ENCODE measurements around the gene TLE6. TPM values are rescaled to one million over a fixed set of nuclear protein-coding genes. Genes with fewer than 3 reads are reported as not detected.

The TLE6 gene
- polyA plus RNA-seq, 1 donor from 2014 or later: 5.7 TPM

DNA sequence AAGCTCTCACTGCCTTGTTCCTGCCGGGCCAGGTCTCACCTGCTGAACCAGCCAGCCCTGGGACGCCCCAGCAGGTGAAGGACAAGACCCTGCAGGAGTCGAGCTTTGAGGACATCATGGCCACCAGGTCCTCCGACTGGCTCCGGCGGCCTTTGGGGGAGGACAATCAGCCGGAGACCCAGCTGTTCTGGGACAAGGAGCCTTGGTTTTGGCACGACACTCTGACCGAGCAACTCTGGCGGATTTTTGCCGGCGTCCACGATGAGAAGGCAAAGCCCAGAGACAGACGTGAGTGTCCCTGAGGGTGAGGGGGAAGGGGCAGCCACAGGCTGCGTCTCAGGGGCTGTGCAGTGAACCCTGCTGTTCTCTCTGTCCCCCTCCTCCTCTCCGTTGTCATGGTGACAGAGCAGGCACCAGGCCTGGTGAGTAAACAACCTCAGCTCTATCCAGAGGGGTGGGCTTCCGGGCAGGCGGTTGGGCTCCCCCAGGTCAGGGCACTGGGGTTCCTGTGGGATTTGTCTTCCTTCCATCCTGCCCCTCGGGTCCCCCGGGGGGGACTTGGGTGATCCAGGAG is 9.7 kb downstream of the TLE6 start:
- Histone ChIP-seq H2AFZ (ENCODE audit: low read depth, low read length) (peak overlapping the region; percentile 12), H4K20me1 (ENCODE audit: insufficient read depth) (no peaks in the 10 kb centered on the region), H3K27me3 (ENCODE audit: insufficient read depth, low read depth, low read length) (peaks cover 34% of the 10 kb centered on the region), H3K36me3 (ENCODE audit: insufficient read depth, low read length) (no peaks in the 10 kb centered on the region), H3K4me3 (ENCODE audit: low read length) (peak overlapping the region; percentile 58), H3K9me3 (ENCODE audit: low read length) (no peaks in the 10 kb centered on the region), H3K9ac (ENCODE audit: low read length) (peak overlapping the region; percentile 49), H3F3A (ENCODE audit: insufficient read depth, low read length, poor library complexity, severe bottlenecking) (no peaks in the 10 kb centered on the region), H3K9me2 (ENCODE audit: insufficient read depth, low read length) (no peaks in the 10 kb centered on the region), H3K4me2 (ENCODE audit: low read length) (peak overlapping the region; percentile 23), H3K27ac (ENCODE audit: low read length) (no peak overlapping the region), H3K79me2 (replicated peaks; ENCODE audit: insufficient read depth, low read length) (no peaks in the 10 kb centered on the region)
- TF ChIP-seq TAF1 (IDR thresholded peaks at IDR 0.05; ENCODE audit: low read depth) (no peak), POLR2AphosphoS5 (IDR thresholded peaks at IDR 0.05) (no peak), EP300 (conservative IDR thresholded peaks at IDR 0.05; ENCODE audit: poor library complexity, severe bottlenecking) (peak; percentile 59)

DNA sequence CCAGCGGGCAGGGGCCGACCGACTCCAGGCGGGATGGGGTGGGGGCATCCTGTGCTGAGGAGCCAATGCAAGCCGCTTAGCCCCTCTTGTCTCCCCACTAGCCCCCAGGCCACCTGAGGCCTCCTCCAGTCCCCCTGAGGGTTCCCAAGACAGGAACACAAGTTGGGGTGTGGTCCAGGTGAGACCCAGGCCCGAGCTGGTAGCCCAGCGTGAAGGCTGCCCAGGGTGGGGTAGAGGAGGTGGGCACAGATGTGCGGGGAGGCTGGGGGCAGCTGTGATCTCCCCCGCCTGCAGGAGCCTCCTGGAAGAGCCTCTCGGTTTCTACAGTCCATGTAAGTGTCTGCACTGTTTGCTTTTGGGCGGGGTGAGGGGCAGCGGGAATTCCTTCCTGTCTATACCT is 10.4 kb downstream of the TLE6 start:
- peak overlapping the region; percentile 49 for H3K9ac ChIP-seq (ENCODE audit: low read length)

DNA sequence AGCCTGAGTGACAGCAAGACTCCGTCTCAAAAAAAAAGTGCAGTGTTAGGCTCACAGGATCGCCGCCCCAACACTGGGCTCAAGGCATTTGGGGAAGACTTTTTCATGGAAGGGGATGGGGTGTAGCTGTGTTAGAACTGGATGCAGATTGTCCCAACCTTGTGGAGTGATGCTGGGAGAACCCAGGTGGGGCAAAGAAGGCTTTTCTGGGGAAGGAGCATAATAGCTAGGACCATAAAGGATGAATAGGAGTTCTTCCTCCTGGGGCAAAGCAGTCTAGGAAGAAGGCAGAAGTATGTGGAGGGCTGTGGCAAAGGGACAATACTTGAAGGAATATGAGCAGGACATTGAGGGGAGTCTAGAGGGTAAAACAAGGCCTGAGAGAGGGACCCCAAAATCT is 11.2 kb downstream of the TLE6 start:
- no peaks in the 10 kb centered on the region for H3F3A ChIP-seq (ENCODE audit: insufficient read depth, low read length, poor library complexity, severe bottlenecking)
- no peak overlapping the region for H3K27ac ChIP-seq (ENCODE audit: low read length)
- H3K9me2 ChIP-seq (ENCODE audit: insufficient read depth, low read length): no peaks in the 10 kb centered on the region
- no peaks in the 10 kb centered on the region for H3K79me2 ChIP-seq (replicated peaks; ENCODE audit: insufficient read depth, low read length)
- TF ChIP-seq TAF1 (IDR thresholded peaks at IDR 0.05; ENCODE audit: low read depth): no peak
- TF ChIP-seq SMC3 (conservative IDR thresholded peaks at IDR 0.05; ENCODE audit: poor library complexity): no peak
- TF ChIP-seq EZH2 (IDR thresholded peaks at IDR 0.05; ENCODE audit: borderline replicate concordance, insufficient read depth, low read length, poor library complexity, severe bottlenecking): no peak
- TF ChIP-seq POLR2AphosphoS5 (IDR thresholded peaks at IDR 0.05): no peak
- TF ChIP-seq RAD21 (conservative IDR thresholded peaks at IDR 0.05): no peak
- no peak for TF ChIP-seq MXI1 (conservative IDR thresholded peaks at IDR 0.05; ENCODE audit: poor library complexity, severe bottlenecking)
- TF ChIP-seq, protein P1, sequence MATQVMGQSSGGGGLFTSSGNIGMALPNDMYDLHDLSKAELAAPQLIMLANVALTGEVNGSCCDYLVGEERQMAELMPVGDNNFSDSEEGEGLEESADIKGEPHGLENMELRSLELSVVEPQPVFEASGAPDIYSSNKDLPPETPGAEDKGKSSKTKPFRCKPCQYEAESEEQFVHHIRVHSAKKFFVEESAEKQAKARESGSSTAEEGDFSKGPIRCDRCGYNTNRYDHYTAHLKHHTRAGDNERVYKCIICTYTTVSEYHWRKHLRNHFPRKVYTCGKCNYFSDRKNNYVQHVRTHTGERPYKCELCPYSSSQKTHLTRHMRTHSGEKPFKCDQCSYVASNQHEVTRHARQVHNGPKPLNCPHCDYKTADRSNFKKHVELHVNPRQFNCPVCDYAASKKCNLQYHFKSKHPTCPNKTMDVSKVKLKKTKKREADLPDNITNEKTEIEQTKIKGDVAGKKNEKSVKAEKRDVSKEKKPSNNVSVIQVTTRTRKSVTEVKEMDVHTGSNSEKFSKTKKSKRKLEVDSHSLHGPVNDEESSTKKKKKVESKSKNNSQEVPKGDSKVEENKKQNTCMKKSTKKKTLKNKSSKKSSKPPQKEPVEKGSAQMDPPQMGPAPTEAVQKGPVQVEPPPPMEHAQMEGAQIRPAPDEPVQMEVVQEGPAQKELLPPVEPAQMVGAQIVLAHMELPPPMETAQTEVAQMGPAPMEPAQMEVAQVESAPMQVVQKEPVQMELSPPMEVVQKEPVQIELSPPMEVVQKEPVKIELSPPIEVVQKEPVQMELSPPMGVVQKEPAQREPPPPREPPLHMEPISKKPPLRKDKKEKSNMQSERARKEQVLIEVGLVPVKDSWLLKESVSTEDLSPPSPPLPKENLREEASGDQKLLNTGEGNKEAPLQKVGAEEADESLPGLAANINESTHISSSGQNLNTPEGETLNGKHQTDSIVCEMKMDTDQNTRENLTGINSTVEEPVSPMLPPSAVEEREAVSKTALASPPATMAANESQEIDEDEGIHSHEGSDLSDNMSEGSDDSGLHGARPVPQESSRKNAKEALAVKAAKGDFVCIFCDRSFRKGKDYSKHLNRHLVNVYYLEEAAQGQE (IDR thresholded peaks at IDR 0.05; ENCODE audit: borderline replicate concordance): no peak
- TF ChIP-seq, protein P2, sequence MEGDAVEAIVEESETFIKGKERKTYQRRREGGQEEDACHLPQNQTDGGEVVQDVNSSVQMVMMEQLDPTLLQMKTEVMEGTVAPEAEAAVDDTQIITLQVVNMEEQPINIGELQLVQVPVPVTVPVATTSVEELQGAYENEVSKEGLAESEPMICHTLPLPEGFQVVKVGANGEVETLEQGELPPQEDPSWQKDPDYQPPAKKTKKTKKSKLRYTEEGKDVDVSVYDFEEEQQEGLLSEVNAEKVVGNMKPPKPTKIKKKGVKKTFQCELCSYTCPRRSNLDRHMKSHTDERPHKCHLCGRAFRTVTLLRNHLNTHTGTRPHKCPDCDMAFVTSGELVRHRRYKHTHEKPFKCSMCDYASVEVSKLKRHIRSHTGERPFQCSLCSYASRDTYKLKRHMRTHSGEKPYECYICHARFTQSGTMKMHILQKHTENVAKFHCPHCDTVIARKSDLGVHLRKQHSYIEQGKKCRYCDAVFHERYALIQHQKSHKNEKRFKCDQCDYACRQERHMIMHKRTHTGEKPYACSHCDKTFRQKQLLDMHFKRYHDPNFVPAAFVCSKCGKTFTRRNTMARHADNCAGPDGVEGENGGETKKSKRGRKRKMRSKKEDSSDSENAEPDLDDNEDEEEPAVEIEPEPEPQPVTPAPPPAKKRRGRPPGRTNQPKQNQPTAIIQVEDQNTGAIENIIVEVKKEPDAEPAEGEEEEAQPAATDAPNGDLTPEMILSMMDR (IDR thresholded peaks at IDR 0.05; ENCODE audit: poor library complexity, severe bottlenecking): no peak
- TF ChIP-seq EP300 (conservative IDR thresholded peaks at IDR 0.05; ENCODE audit: poor library complexity, severe bottlenecking): no peak
- no peak overlapping the region for H3K9ac ChIP-seq (ENCODE audit: low read length)
- H2AFZ ChIP-seq (ENCODE audit: low read depth, low read length): no peak overlapping the region
- H3K9me3 ChIP-seq (ENCODE audit: low read length): no peaks in the 10 kb centered on the region
- no peaks in the 10 kb centered on the region for H4K20me1 ChIP-seq (ENCODE audit: insufficient read depth)
- no peak overlapping the region for H3K4me2 ChIP-seq (ENCODE audit: low read length)
- H3K36me3 ChIP-seq (ENCODE audit: insufficient read depth, low read length): no peaks in the 10 kb centered on the region
- no peak overlapping the region for H3K4me3 ChIP-seq (ENCODE audit: low read length)
- H3K27me3 ChIP-seq (ENCODE audit: insufficient read depth, low read depth, low read length): peaks cover 22% of the 10 kb centered on the region

More for the DNA sequence above, 10.4 kb downstream of the TLE6 start:
- Histone ChIP-seq H3K27me3 (ENCODE audit: insufficient read depth, low read depth, low read length) (peaks cover 28% of the 10 kb centered on the region), H3K27ac (ENCODE audit: low read length) (no peak overlapping the region), H3F3A (ENCODE audit: insufficient read depth, low read length, poor library complexity, severe bottlenecking) (no peaks in the 10 kb centered on the region), H3K4me2 (ENCODE audit: low read length) (no peak overlapping the region), H3K9me2 (ENCODE audit: insufficient read depth, low read length) (no peaks in the 10 kb centered on the region), H3K36me3 (ENCODE audit: insufficient read depth, low read length) (no peaks in the 10 kb centered on the region), H3K79me2 (replicated peaks; ENCODE audit: insufficient read depth, low read length) (no peaks in the 10 kb centered on the region), H3K9me3 (ENCODE audit: low read length) (no peaks in the 10 kb centered on the region), H3K4me3 (ENCODE audit: low read length) (peak overlapping the region; percentile 58), H4K20me1 (ENCODE audit: insufficient read depth) (no peaks in the 10 kb centered on the region), H2AFZ (ENCODE audit: low read depth, low read length) (no peak overlapping the region)
- TF ChIP-seq, protein P2 (IDR thresholded peaks at IDR 0.05; ENCODE audit: poor library complexity, severe bottlenecking): no peak
- TF ChIP-seq EP300 (conservative IDR thresholded peaks at IDR 0.05; ENCODE audit: poor library complexity, severe bottlenecking): no peak
- TF ChIP-seq RAD21 (conservative IDR thresholded peaks at IDR 0.05): no peak
- no peak for TF ChIP-seq MXI1 (conservative IDR thresholded peaks at IDR 0.05; ENCODE audit: poor library complexity, severe bottlenecking)
- no peak for TF ChIP-seq EZH2 (IDR thresholded peaks at IDR 0.05; ENCODE audit: borderline replicate concordance, insufficient read depth, low read length, poor library complexity, severe bottlenecking)
